ENCODE measurements around the gene PLAAT4.

PLAAT4 gene

GRCh38 chr11:63583357-63583677 lies 46.7 kb downstream of the PLAAT4 start:
- no peak for DNase-seq (ENCODE audit: low read depth)
- no peak for TF ChIP-seq CTCF (IDR thresholded peaks at IDR 0.05; ENCODE audit: insufficient read depth, low read depth, low read length, missing control alignments)

GRCh38 chr11:63586451-63587166 lies 50.0 kb downstream of the PLAAT4 start:
- DNase-seq (ENCODE audit: low read depth), result no peak
- H3K4me3 ChIP-seq (ENCODE audit: low read depth, low read length), result no peak overlapping the region
- TF ChIP-seq CTCF (IDR thresholded peaks at IDR 0.05; ENCODE audit: insufficient read depth, low read depth, low read length, missing control alignments), result no peak

More at GRCh38 chr11:63583357-63583677, 46.7 kb downstream of the PLAAT4 start:
- no peak overlapping the region for H3K4me3 ChIP-seq (ENCODE audit: low read depth, low read length)

GRCh38 chr11:63589000-63589399 lies 52.4 kb downstream of the PLAAT4 start:
- no peak for TF ChIP-seq CTCF (IDR thresholded peaks at IDR 0.05; ENCODE audit: insufficient read depth, low read depth, low read length, missing control alignments)
- DNase-seq (ENCODE audit: low read depth), result no peak
- H3K4me3 ChIP-seq (ENCODE audit: low read depth, low read length), result no peak overlapping the region

- no peak for TF ChIP-seq CTCF (IDR thresholded peaks at IDR 0.05; ENCODE audit: insufficient read depth, low read depth, low read length, missing control alignments)
- H3K4me3 ChIP-seq (ENCODE audit: low read depth, low read length), result no peak overlapping the region
- DNase-seq (ENCODE audit: low read depth), result no peak
Measured at GRCh38 chr11:63590024-63590788, 53.6 kb downstream of the PLAAT4 start.

- peak; percentile 52 for DNase-seq (ENCODE audit: low read depth)
- no peak overlapping the region for H3K4me3 ChIP-seq (ENCODE audit: low read depth, low read length)
- TF ChIP-seq CTCF (IDR thresholded peaks at IDR 0.05; ENCODE audit: insufficient read depth, low read depth, low read length, missing control alignments), result peak; percentile 73
Measured at GRCh38 chr11:63592975-63593395, 56.4 kb downstream of the PLAAT4 start.

- no peak for TF ChIP-seq CTCF (IDR thresholded peaks at IDR 0.05; ENCODE audit: insufficient read depth, low read depth, low read length, missing control alignments)
- no peak for DNase-seq (ENCODE audit: low read depth)
- no peak overlapping the region for H3K4me3 ChIP-seq (ENCODE audit: low read depth, low read length)
Measured at GRCh38 chr11:63595296-63595695, 58.7 kb downstream of the PLAAT4 start.

Data from GM12865 (cell line).